Naive B cell (primary cell): ENCODE results near the gene GRHPR. TPM values are rescaled to one million over a fixed set of nuclear protein-coding genes. Genes with fewer than 3 reads are reported as not detected.
A peak's percentile ranks its signal among the peaks of the same experiment; 100 is the strongest.
"Not testable (repeated sequence)": the region's sequence is repeated elsewhere in the genome, so short reads cannot be mapped to it uniquely, and the experiment has no call there.

Source experiments
- ATAC-seq, 2 donors: fragments of 150-1000 bp; cut with Tn5 transposase; 2 replicates each; pipeline ENCODE4 v1.10.0; 2021; ENCODE audit warnings: low read depth in 2 of 2, mild to moderate bottlenecking in 2 of 2, moderate library complexity in 2 of 2
- DNase-seq: peaks from one replicate; pipeline ENCODE4 v3.0.0; 2022
- H3K27ac Mint-ChIP-seq, 6 donors: one replicate each; pipeline ENCODE4 v1.8.0; 2020 to 2022; ENCODE audit warnings: mild to moderate bottlenecking in 6 of 6, mixed read lengths in 6 of 6, moderate library complexity in 5 of 6, inconsistent platforms in 2 of 6
- H3K27me3 Mint-ChIP-seq, 3 donors: one replicate each; pipeline ENCODE4 v1.8.0; 2021 to 2022; ENCODE audit warnings: mixed read lengths in 3 of 3, mild to moderate bottlenecking in 1 of 3
- H3K36me3 Mint-ChIP-seq, 2 donors: one replicate each; pipeline ENCODE4 v1.8.0; 2020 to 2022; ENCODE audit warnings: mixed read lengths in 2 of 2, inconsistent platforms in 1 of 2, mild to moderate bottlenecking in 1 of 2
- H3K4me1 Mint-ChIP-seq, 3 donors: one replicate each; pipeline ENCODE4 v1.8.0; 2020 to 2022; ENCODE audit warnings: mixed read lengths in 3 of 3, inconsistent platforms in 1 of 3, mild to moderate bottlenecking in 1 of 3, moderate library complexity in 1 of 3
- H3K4me3 Mint-ChIP-seq, 8 donors: one replicate each; pipeline ENCODE4 v1.8.0; 2020 to 2022; ENCODE audit warnings: mild to moderate bottlenecking in 8 of 8, mixed read lengths in 8 of 8, moderate library complexity in 8 of 8, inconsistent platforms in 2 of 8
- H3K9me3 Mint-ChIP-seq, 7 donors: one replicate each; pipeline ENCODE4 v1.8.0; 2020 to 2022; ENCODE audit warnings: mixed read lengths in 7 of 7, mild to moderate bottlenecking in 5 of 7, inconsistent platforms in 2 of 7, moderate library complexity in 1 of 7
- polyA plus RNA-seq, 6 donors: library from polyadenylated mRNA; unstranded; fragments of 300-500 nt; fragmentation: Illumina TruSeq; gene quantifications; one replicate each; pipeline ENCODE4 v1.2.3, GENCODE V29; 2021; ENCODE audit warnings: low read depth in 6 of 6

Gene GRHPR
- polyA plus RNA-seq, 6 donors from 2014 or later, result 90.5 to 185 (median 126) TPM

- Mint-ChIP-seq H3K36me3 (peaks cover 0 to 6% of the 10 kb centered on the region in 2 donors), H3K27me3 (no peaks in the 10 kb centered on the region), H3K4me1 (peaks cover 23 to 44% (median 27%) of the 10 kb centered on the region in 3 donors), H3K4me3 (peak overlapping the region in 1 of 8 donors; percentile 6), H3K9me3 (no peaks in the 10 kb centered on the region), H3K27ac (no peak overlapping the region)
- DNase-seq (no peak), ATAC-seq (no peak)
These were observed 4.5 kb upstream of the GRHPR start for GRCh38 chr9:37417857-37418618.

- Mint-ChIP-seq H3K27ac (peak overlapping the region in 2 of 6 donors; percentile 80 to 86), H3K36me3 (peaks cover 0 to 6% of the 10 kb centered on the region in 2 donors), H3K4me3 (no peak overlapping the region), H3K9me3 (no peaks in the 10 kb centered on the region), H3K4me1 (peaks cover 31 to 50% (median 35%) of the 10 kb centered on the region in 3 donors), H3K27me3 (no peaks in the 10 kb centered on the region)
- DNase-seq (no peak), ATAC-seq (no peak)
These were observed 3.3 kb upstream of the GRHPR start for GRCh38 chr9:37419204-37419603.

- H3K36me3 Mint-ChIP-seq, result no peaks in the 10 kb centered on the region
- H3K4me3 Mint-ChIP-seq, result peak overlapping the region in 2 of 8 donors; percentile 42 to 63
- peaks cover 27 to 40% (median 29%) of the 10 kb centered on the region in 3 donors for H3K4me1 Mint-ChIP-seq
- peak overlapping the region in 3 of 6 donors; percentile 38 to 91 (median 42) for H3K27ac Mint-ChIP-seq
- H3K27me3 Mint-ChIP-seq, result no peaks in the 10 kb centered on the region
- H3K9me3 Mint-ChIP-seq, result no peaks in the 10 kb centered on the region
- ATAC-seq, result no peak
- no peak for DNase-seq
These were observed 2.0 kb upstream of the GRHPR start for GRCh38 chr9:37420271-37421215.

GRCh38 chr9:37421914-37422288 lies 595 bp upstream of the GRHPR start:
- H3K27ac Mint-ChIP-seq, result peak overlapping the region; percentile 87 to 98 (median 96)

GRCh38 chr9:37423508-37423907 lies 1.0 kb downstream of the GRHPR start:
- H3K27me3 Mint-ChIP-seq, result no peaks in the 10 kb centered on the region
- H3K27ac Mint-ChIP-seq, result peak overlapping the region in 5 of 6 donors; percentile 74 to 98 (median 96)
- H3K36me3 Mint-ChIP-seq, result peaks cover 3 to 13% of the 10 kb centered on the region in 2 donors
- no peaks in the 10 kb centered on the region for H3K9me3 Mint-ChIP-seq
- peaks cover 28 to 34% (median 33%) of the 10 kb centered on the region in 3 donors for H3K4me1 Mint-ChIP-seq
- DNase-seq (no peak), ATAC-seq (no peak)
- H3K4me3 Mint-ChIP-seq, result peak overlapping the region; percentile 94 to 98 (median 96)

More at GRCh38 chr9:37421914-37422288, 595 bp upstream of the GRHPR start:
- H3K36me3 Mint-ChIP-seq, result peaks cover 0 to 4% of the 10 kb centered on the region in 2 donors
- peaks cover 29 to 37% (median 33%) of the 10 kb centered on the region in 3 donors for H3K4me1 Mint-ChIP-seq
- H3K9me3 Mint-ChIP-seq, result no peaks in the 10 kb centered on the region
- H3K4me3 Mint-ChIP-seq, result peak overlapping the region; percentile 94 to 98 (median 96)
- ATAC-seq (no peak), DNase-seq (no peak)
- no peaks in the 10 kb centered on the region for H3K27me3 Mint-ChIP-seq

GRCh38 chr9:37424204-37424685 lies 1.7 kb downstream of the GRHPR start:
- peaks cover 23 to 33% (median 32%) of the 10 kb centered on the region in 3 donors for H3K4me1 Mint-ChIP-seq
- H3K36me3 Mint-ChIP-seq, result peaks cover 3 to 15% of the 10 kb centered on the region in 2 donors
- no peaks in the 10 kb centered on the region for H3K27me3 Mint-ChIP-seq
- H3K4me3 Mint-ChIP-seq, result peak overlapping the region in 7 of 8 donors; percentile 94 to 97 (median 95)
- peak overlapping the region in 1 of 6 donors; percentile 96 for H3K27ac Mint-ChIP-seq
- ATAC-seq (no peak), DNase-seq (no peak)
- H3K9me3 Mint-ChIP-seq, result no peaks in the 10 kb centered on the region

GRCh38 chr9:37424686-37425297 lies 2.3 kb downstream of the GRHPR start:
- peaks cover 3 to 15% of the 10 kb centered on the region in 2 donors for H3K36me3 Mint-ChIP-seq
- H3K27ac Mint-ChIP-seq, result peak overlapping the region in 2 of 6 donors; percentile 53 to 87
- DNase-seq, result no peak

GRCh38 chr9:37425298-37425752 lies 2.8 kb downstream of the GRHPR start:
- Mint-ChIP-seq H3K4me3 (no peak overlapping the region), H3K9me3 (no peaks in the 10 kb centered on the region), H3K36me3 (peaks cover 3 to 15% of the 10 kb centered on the region in 2 donors), H3K4me1 (peaks cover 23 to 33% (median 32%) of the 10 kb centered on the region in 3 donors), H3K27me3 (no peaks in the 10 kb centered on the region), H3K27ac (peak overlapping the region in 3 of 6 donors; percentile 53 to 87 (median 66))
- DNase-seq, result no peak
- ATAC-seq, result no peak

More at GRCh38 chr9:37424686-37425297, 2.3 kb downstream of the GRHPR start:
- H3K4me1 Mint-ChIP-seq, result peaks cover 23 to 33% (median 32%) of the 10 kb centered on the region in 3 donors
- H3K9me3 Mint-ChIP-seq, result no peaks in the 10 kb centered on the region
- no peak for ATAC-seq
- peak overlapping the region in 1 of 8 donors; percentile 94 for H3K4me3 Mint-ChIP-seq
- no peaks in the 10 kb centered on the region for H3K27me3 Mint-ChIP-seq

- H3K27me3 Mint-ChIP-seq, DNase-seq, ATAC-seq, H3K27ac Mint-ChIP-seq, H3K9me3 Mint-ChIP-seq: not testable (repeated sequence)
- Mint-ChIP-seq H3K4me3 (peak overlapping the region in 1 of 8 donors; percentile 76), H3K4me1 (peaks cover 25 to 39% (median 38%) of the 10 kb centered on the region in 3 donors), H3K36me3 (peaks cover 3 to 15% of the 10 kb centered on the region in 2 donors)
These were observed 3.9 kb downstream of the GRHPR start for GRCh38 chr9:37426431-37426830.

GRCh38 chr9:37426846-37427245 lies 4.3 kb downstream of the GRHPR start:
- peak overlapping the region in 1 of 6 donors; percentile 89 for H3K27ac Mint-ChIP-seq
- H3K27me3 Mint-ChIP-seq, result no peaks in the 10 kb centered on the region
- H3K4me3 Mint-ChIP-seq, result no peak overlapping the region
- H3K36me3 Mint-ChIP-seq, result peaks cover 3 to 15% of the 10 kb centered on the region in 2 donors
- no peaks in the 10 kb centered on the region for H3K9me3 Mint-ChIP-seq
- DNase-seq (no peak), ATAC-seq (no peak)
- peaks cover 28 to 41% (median 39%) of the 10 kb centered on the region in 3 donors for H3K4me1 Mint-ChIP-seq

- no peaks in the 10 kb centered on the region for H3K9me3 Mint-ChIP-seq
- no peaks in the 10 kb centered on the region for H3K27me3 Mint-ChIP-seq
- peak overlapping the region in 2 of 6 donors; percentile 11 to 60 for H3K27ac Mint-ChIP-seq
- H3K4me3 Mint-ChIP-seq, result no peak overlapping the region
- DNase-seq (no peak), ATAC-seq (no peak)
- peaks cover 3 to 15% of the 10 kb centered on the region in 2 donors for H3K36me3 Mint-ChIP-seq
- H3K4me1 Mint-ChIP-seq, result peaks cover 25 to 44% (median 43%) of the 10 kb centered on the region in 3 donors
These were observed 5.8 kb downstream of the GRHPR start for GRCh38 chr9:37428345-37428744.

- no peak for DNase-seq
- no peak for ATAC-seq
- Mint-ChIP-seq H3K36me3 (peaks cover 7 to 15% of the 10 kb centered on the region in 2 donors), H3K4me1 (peaks cover 19 to 35% (median 33%) of the 10 kb centered on the region in 3 donors), H3K27me3 (no peaks in the 10 kb centered on the region), H3K27ac (no peak overlapping the region), H3K4me3 (no peak overlapping the region), H3K9me3 (no peaks in the 10 kb centered on the region)
These were observed 7.2 kb downstream of the GRHPR start for GRCh38 chr9:37429441-37430285.
